ENCODE data around the gene ADGRD1. TPM values are rescaled to one million over a fixed set of nuclear protein-coding genes. Genes with fewer than 3 reads are reported as not detected.

ADGRD1 gene
- total RNA-seq, 1 donor from 2014 or later: 46.9 TPM

DNA sequence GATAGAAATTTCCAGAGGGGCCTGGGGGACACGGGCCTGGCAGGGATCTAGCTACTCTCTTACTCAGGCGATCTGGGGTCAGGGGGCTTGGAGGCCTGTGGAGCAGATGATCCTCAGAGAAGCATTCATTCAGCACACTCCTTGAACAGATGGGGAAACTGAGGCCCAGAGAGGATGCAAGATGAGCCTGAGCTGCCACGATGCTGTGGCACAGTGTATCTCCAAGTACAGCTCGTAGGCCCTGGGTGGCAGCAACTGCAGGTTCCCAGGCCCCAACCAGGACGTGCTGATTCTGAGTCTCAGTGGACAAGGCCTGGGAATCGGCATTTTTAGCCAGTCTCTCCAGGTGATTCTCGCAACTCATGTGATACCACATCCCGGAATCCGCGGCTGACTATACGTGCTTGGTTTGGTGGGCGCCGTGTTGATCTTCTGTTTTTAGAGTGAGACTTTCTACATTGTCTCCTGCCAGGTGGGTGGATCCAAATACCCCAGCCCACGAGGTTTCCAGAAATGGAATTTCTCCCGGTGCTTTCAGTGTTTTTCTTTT is 22.5 kb downstream of the ADGRD1 start:
- TF ChIP-seq, protein P1, sequence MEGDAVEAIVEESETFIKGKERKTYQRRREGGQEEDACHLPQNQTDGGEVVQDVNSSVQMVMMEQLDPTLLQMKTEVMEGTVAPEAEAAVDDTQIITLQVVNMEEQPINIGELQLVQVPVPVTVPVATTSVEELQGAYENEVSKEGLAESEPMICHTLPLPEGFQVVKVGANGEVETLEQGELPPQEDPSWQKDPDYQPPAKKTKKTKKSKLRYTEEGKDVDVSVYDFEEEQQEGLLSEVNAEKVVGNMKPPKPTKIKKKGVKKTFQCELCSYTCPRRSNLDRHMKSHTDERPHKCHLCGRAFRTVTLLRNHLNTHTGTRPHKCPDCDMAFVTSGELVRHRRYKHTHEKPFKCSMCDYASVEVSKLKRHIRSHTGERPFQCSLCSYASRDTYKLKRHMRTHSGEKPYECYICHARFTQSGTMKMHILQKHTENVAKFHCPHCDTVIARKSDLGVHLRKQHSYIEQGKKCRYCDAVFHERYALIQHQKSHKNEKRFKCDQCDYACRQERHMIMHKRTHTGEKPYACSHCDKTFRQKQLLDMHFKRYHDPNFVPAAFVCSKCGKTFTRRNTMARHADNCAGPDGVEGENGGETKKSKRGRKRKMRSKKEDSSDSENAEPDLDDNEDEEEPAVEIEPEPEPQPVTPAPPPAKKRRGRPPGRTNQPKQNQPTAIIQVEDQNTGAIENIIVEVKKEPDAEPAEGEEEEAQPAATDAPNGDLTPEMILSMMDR (IDR thresholded peaks at IDR 0.05): no peak
- H3K27ac ChIP-seq: no peak overlapping the region
- no peak overlapping the region for H3K4me3 ChIP-seq
- peaks cover 0 to 5% of the 10 kb centered on the region in 2 donors for H3K36me3 ChIP-seq
- H3K4me1 ChIP-seq: no peaks in the 10 kb centered on the region
- H3K27me3 ChIP-seq: no peaks in the 10 kb centered on the region
- intact Hi-C loops (cut with DNase I): no loop called here
- DNase-seq (ENCODE audit: low spot score in 2 of 2): no peak
- H3K9me3 ChIP-seq: no peaks in the 10 kb centered on the region

DNA sequence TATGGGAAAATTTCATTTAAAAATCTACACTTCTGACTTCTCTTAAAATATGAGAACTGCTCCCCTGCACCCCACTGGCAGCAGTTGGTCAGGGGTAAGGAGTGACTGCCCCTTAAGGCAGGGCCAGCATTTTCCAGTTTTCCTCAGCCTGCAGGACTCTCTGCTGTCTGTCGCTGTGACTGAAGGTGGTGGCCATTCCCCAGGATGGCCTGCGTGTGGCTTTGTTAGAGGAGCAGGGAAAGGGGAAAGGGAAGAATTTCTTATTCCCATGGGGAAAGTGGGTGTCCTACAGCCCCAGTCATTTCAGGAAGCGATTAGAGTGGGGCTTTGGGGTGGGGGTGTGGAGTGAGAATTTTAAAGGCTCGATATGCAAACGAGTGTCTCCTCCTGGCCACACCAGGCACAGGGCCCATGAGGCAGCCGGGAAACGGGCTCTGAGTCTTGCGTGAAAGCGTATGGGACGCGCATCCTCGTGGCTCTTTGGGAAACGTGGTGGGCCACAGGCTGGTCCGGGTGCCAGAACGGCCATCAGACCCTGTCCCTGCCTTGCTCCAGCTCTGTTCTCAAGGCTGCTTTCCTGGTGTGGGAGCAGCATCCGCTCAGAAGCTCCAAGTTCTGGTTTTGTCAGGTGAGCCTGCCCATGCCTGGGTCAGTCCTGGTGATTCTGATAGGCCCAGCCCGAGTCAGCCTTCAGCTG is 23.5 kb downstream of the ADGRD1 start:
- TF ChIP-seq, protein P1 (IDR thresholded peaks at IDR 0.05): no peak
- no peaks in the 10 kb centered on the region for H3K36me3 ChIP-seq
- DNase-seq (ENCODE audit: low spot score in 2 of 2): no peak
- H3K9me3 ChIP-seq: no peaks in the 10 kb centered on the region
- no peaks in the 10 kb centered on the region for H3K27me3 ChIP-seq
- H3K4me3 ChIP-seq: no peak overlapping the region
- H3K4me1 ChIP-seq: no peaks in the 10 kb centered on the region
- no peak overlapping the region for H3K27ac ChIP-seq
- intact Hi-C loops (cut with DNase I): no loop called here

DNA sequence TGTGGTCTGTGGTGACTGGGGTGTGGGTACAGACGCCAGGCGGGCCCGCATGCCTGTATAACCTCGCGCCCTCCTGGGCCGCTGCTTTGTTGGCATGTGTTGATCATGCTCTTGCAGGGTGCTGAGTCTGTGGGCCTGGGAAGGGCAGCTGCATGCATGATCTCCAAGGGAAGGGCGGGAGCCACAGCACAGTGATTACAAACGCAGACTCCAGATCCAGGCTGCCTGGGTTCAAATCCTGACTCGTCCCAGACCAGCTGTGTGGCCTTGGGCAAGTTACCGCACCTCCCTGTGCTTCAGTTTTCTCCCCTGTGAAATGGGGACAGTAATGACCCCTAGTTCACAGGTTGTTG is 24.0 kb downstream of the ADGRD1 start:
- Histone ChIP-seq H3K9me3 (no peaks in the 10 kb centered on the region), H3K27ac (no peak overlapping the region)
- intact Hi-C loops (cut with DNase I): no loop called here

DNA sequence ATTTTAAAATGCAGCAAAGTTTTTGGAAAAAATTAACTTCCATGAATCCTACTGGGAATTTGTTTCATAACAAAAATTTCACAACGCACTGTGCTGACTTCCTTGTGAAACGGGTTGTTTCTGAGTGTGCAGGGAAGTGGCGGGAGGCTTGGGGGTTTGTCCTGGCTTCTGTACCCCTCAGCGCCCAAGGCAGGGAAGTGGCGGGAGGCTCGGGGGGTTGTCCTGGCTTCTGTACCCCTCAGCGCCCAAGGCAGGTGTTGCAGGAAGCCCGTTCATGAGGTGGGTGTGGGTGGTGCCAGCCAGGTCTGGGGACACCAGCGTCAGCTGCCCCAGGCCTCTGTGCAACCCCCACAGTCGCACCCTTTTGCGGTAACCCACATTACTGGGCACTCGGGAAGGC is 25.1 kb downstream of the ADGRD1 start:
- TF ChIP-seq, protein P1 (IDR thresholded peaks at IDR 0.05): no peak
- Histone ChIP-seq H3K9me3 (no peaks in the 10 kb centered on the region), H3K27ac (no peak overlapping the region), H3K27me3 (no peaks in the 10 kb centered on the region), H3K36me3 (no peaks in the 10 kb centered on the region), H3K4me3 (no peak overlapping the region), H3K4me1 (no peaks in the 10 kb centered on the region)
- no peak for DNase-seq (ENCODE audit: low spot score in 2 of 2)
- intact Hi-C loops (cut with DNase I): no loop called here

More for the DNA sequence above, 24.0 kb downstream of the ADGRD1 start:
- TF ChIP-seq, protein P1 (IDR thresholded peaks at IDR 0.05): no peak
- DNase-seq (ENCODE audit: low spot score in 2 of 2): no peak
- H3K27me3 ChIP-seq: no peaks in the 10 kb centered on the region
- H3K36me3 ChIP-seq: no peaks in the 10 kb centered on the region
- no peak overlapping the region for H3K4me3 ChIP-seq
- H3K4me1 ChIP-seq: no peaks in the 10 kb centered on the region

DNA sequence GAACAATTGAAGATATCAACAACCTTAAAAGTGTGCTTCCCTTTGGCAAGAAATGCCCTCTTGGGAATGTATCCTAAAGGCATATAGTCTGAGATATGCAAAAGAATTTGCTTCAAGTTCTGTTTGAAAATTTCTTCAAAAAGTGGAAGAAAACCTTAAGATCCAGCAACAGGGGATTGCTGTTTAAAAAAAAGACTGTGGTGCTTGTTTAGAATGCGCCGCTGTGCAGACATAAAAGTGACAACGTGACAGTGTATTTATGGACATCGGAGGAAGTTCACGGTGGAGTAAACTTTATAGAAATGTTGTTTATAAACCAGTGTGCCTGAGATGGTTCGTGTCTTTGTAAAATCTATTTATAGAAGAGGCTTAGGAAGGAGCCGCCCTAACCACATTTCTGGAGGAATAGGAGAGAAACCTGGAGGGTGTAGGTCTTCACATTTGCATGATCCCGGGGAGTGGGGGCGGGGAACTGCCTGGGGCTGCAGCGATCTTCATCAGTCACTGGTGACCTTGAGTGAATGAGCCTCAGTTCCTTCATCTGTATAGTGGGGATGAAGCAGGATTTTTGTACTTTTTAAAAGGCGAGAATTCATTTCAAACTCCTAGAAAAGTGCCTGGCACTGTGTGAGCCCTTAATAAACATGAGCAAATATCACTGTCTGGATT is 27.5 kb downstream of the ADGRD1 start:
- Histone ChIP-seq H3K27me3 (no peaks in the 10 kb centered on the region), H3K27ac (no peak overlapping the region), H3K4me3 (no peak overlapping the region), H3K9me3 (no peaks in the 10 kb centered on the region), H3K36me3 (no peaks in the 10 kb centered on the region), H3K4me1 (no peaks in the 10 kb centered on the region)
- TF ChIP-seq, protein P1 (IDR thresholded peaks at IDR 0.05): no peak
- intact Hi-C loops (cut with DNase I): no loop called here
- no peak for DNase-seq (ENCODE audit: low spot score in 2 of 2)
